ENCODE results near the gene ZIC5. TPM values are rescaled to one million over a fixed set of nuclear protein-coding genes. Genes with fewer than 3 reads are reported as not detected.
"Not testable (repeated sequence)": the region's sequence is repeated elsewhere in the genome, so short reads cannot be mapped to it uniquely, and the experiment has no call there.

Gene ZIC5
- total RNA-seq, 4 donors from 2014 or later = not detected

DNA sequence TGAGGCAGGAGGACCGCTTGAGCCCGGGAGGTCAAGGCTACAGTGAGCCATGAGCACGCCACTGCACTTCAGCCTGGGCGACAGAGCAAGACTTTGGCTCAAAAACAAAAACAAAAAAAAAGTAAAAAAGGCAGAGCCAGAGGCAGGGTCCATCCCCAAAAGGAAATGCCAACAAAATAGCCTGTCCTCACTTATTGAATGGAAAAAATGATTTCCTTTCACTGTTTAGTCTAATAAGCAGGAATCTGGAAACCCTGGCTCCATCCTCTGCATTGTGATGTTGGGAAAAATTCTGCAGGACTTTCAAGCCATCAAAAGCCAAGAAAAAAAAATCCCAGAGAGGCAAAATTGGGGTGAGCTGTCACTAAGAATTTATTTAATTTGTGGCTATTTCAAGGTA is 23.2 kb downstream of the ZIC5 start:
- intact Hi-C loops (cut with DNase I; ENCODE audit: low total_unique reads) = no loop called here
- no peak overlapping the region for H3K4me3 ChIP-seq
- no peak for DNase-seq
- no peak for TF ChIP-seq POLR2A (IDR thresholded peaks at IDR 0.05)
- TF ChIP-seq, protein P1, sequence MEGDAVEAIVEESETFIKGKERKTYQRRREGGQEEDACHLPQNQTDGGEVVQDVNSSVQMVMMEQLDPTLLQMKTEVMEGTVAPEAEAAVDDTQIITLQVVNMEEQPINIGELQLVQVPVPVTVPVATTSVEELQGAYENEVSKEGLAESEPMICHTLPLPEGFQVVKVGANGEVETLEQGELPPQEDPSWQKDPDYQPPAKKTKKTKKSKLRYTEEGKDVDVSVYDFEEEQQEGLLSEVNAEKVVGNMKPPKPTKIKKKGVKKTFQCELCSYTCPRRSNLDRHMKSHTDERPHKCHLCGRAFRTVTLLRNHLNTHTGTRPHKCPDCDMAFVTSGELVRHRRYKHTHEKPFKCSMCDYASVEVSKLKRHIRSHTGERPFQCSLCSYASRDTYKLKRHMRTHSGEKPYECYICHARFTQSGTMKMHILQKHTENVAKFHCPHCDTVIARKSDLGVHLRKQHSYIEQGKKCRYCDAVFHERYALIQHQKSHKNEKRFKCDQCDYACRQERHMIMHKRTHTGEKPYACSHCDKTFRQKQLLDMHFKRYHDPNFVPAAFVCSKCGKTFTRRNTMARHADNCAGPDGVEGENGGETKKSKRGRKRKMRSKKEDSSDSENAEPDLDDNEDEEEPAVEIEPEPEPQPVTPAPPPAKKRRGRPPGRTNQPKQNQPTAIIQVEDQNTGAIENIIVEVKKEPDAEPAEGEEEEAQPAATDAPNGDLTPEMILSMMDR (IDR thresholded peaks at IDR 0.05) = no peak
- H3K27ac ChIP-seq = no peak overlapping the region
- no peaks in the 10 kb centered on the region for H3K4me1 ChIP-seq
- peaks cover 0 to 6% of the 10 kb centered on the region in 2 donors for H3K27me3 ChIP-seq
- H3K36me3 ChIP-seq = no peaks in the 10 kb centered on the region
- H3K9me3 ChIP-seq = no peaks in the 10 kb centered on the region

DNA sequence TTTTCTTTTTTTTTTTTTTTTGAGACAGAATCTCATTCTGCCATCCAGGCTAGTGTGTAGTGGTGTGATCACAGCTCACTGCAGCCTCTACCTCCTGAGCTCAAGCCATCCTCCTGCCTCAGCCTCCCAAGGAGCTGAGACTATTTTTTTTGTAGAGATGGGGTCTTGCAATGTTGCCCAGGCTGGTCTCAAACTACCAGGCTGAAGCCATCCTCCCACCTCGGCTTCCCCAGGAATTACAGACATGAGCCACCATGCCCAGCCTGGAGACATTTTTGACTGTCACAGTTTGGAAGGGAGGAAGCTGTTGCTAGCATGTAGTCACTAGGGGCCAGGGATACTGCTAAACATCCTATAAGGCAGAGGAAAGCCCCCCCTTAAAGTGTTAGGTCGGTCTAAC is 23.9 kb downstream of the ZIC5 start:
- Histone ChIP-seq H3K4me1 (no peaks in the 10 kb centered on the region), H3K36me3 (no peaks in the 10 kb centered on the region), H3K27me3 (peaks cover 0 to 6% of the 10 kb centered on the region in 2 donors), H3K4me3 (no peak overlapping the region), H3K27ac (no peak overlapping the region), H3K9me3 (no peaks in the 10 kb centered on the region)
- TF ChIP-seq POLR2A (IDR thresholded peaks at IDR 0.05) = no peak
- TF ChIP-seq, protein P1 (IDR thresholded peaks at IDR 0.05) = no peak
- intact Hi-C loops (cut with DNase I; ENCODE audit: low total_unique reads) = no loop called here
- no peak for DNase-seq

DNA sequence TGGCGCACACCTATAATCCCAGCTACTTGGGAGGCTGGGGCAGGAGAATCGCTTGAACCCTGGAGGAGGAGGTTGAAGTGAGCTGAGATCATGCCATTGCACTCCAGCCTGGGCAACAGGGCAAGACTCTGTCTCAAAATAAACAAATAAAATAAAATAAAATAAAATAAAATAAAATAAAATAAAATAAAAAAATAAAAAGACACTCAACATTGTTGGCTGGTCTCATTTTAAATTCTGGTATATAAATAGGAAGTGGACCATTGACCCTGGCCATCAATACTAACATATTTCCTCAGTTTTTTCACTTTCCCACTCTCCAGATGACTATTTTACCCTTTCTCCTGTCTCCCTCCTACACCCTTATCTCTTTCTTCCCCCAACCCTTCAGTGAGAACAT is 26.1 kb downstream of the ZIC5 start:
- DNase-seq; intact Hi-C loops (cut with DNase I; ENCODE audit: low total_unique reads); H3K27ac ChIP-seq; H3K9me3 ChIP-seq; H3K4me1 ChIP-seq; H3K36me3 ChIP-seq; H3K4me3 ChIP-seq; H3K27me3 ChIP-seq: not testable (repeated sequence)

DNA sequence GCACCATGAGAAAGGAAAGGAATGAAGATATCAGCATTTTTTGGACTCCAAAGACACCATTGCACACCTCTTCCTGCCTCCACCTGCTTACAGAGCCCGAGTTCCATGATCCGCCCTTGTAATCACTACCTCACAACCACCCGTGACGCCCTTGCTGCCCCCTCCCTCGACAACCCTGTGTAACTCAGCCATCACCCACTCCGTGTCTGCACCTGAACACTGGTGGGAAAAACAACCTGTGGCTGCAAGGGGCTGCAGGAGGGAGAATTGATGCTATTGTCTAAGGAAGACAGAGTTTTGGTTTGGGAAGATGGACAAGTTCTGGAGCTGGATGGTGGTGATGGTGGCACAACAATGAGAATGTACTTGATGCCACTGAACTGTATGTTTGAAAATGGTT is 27.0 kb downstream of the ZIC5 start:
- no peak for DNase-seq
- no peaks in the 10 kb centered on the region for H3K4me1 ChIP-seq
- H3K36me3 ChIP-seq = no peaks in the 10 kb centered on the region
- TF ChIP-seq POLR2A (IDR thresholded peaks at IDR 0.05) = no peak
- TF ChIP-seq, protein P1 (IDR thresholded peaks at IDR 0.05) = no peak
- intact Hi-C loops (cut with DNase I; ENCODE audit: low total_unique reads) = no loop called here
- H3K27me3 ChIP-seq = peaks cover 0 to 2% of the 10 kb centered on the region in 2 donors
- H3K9me3 ChIP-seq = no peaks in the 10 kb centered on the region
- H3K4me3 ChIP-seq = no peak overlapping the region
- H3K27ac ChIP-seq = no peak overlapping the region

DNA sequence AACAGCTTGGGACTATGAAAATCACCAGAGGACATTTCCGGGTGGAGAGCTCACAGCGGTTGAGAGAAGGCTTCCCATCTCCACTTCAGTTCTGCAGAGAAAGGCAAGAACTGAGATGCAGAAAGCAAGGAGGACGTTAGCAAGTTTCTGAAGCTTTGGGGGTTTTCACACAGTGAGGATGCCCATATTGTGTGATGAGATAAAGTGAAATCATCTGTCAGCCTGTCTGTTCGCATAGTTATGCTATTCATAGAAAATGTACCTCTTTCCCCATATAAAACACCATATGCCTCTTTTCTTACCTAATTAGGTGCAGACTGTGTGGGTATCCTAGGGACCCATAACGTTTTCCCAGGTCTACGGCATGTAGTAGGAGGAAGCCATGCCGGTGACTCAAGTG is 27.5 kb downstream of the ZIC5 start:
- H3K4me3 ChIP-seq = no peak overlapping the region
- H3K9me3 ChIP-seq = no peaks in the 10 kb centered on the region
- H3K27me3 ChIP-seq = peaks cover 0 to 2% of the 10 kb centered on the region in 2 donors
- no peaks in the 10 kb centered on the region for H3K4me1 ChIP-seq
- H3K36me3 ChIP-seq = no peaks in the 10 kb centered on the region
- intact Hi-C loops (cut with DNase I; ENCODE audit: low total_unique reads) = no loop called here
- no peak for DNase-seq
- H3K27ac ChIP-seq = no peak overlapping the region
- no peak for TF ChIP-seq POLR2A (IDR thresholded peaks at IDR 0.05)
- TF ChIP-seq, protein P1 (IDR thresholded peaks at IDR 0.05) = no peak

DNA sequence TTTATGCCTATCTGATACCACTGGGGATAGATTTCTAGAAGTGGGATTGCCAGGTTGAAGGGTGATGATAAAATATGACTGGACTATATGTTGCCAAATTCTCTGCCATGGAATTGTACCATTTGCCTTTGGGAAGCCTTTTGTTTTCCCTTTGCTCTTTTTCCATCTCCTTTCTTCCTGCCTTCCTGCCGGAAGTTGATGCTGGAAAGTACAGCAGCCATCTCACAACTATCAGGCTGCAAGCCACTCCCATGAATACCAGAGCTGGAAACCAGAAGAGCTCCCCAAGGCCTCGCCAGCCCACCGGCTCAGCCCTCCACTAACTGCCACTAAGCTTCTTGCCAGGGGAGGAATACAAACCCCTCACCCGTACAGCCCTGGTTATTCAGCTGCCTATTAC is 29.7 kb downstream of the ZIC5 start:
- intact Hi-C loops (cut with DNase I; ENCODE audit: low total_unique reads) = no loop called here
- TF ChIP-seq, protein P1 (IDR thresholded peaks at IDR 0.05) = no peak
- no peak for TF ChIP-seq POLR2A (IDR thresholded peaks at IDR 0.05)
- Histone ChIP-seq H3K27me3 (peaks cover 0 to 2% of the 10 kb centered on the region in 2 donors), H3K4me3 (no peak overlapping the region), H3K36me3 (no peaks in the 10 kb centered on the region), H3K4me1 (no peaks in the 10 kb centered on the region), H3K9me3 (no peaks in the 10 kb centered on the region), H3K27ac (no peak overlapping the region)
- DNase-seq = no peak

Data from uterus (tissue), 4 donors.